Stimulated activated naive CD4-positive, alpha-beta T cell (primary cell): ENCODE data around the gene PPFIA1.

Experiments
- DNase-seq, 6 experiments: peaks; one replicate each; lab custom pipeline; 2025; lab: John Stamatoyannopoulos, UW

PPFIA1 gene

GRCh38 chr11:70432065-70432464, 161.6 kb downstream of the PPFIA1 start:
- no peak for DNase-seq

GRCh38 chr11:70432580-70432979, 162.1 kb downstream of the PPFIA1 start:
- no peak for DNase-seq

GRCh38 chr11:70433038-70433437, 162.5 kb downstream of the PPFIA1 start:
- no peak for DNase-seq

GRCh38 chr11:70433526-70433925, 163.0 kb downstream of the PPFIA1 start:
- no peak for DNase-seq
